ENCODE measurements around the gene TMEM17.
"Not testable (repeated sequence)": the region's sequence is repeated elsewhere in the genome, so short reads cannot be mapped to it uniquely, and the experiment has no call there.

DNA sequence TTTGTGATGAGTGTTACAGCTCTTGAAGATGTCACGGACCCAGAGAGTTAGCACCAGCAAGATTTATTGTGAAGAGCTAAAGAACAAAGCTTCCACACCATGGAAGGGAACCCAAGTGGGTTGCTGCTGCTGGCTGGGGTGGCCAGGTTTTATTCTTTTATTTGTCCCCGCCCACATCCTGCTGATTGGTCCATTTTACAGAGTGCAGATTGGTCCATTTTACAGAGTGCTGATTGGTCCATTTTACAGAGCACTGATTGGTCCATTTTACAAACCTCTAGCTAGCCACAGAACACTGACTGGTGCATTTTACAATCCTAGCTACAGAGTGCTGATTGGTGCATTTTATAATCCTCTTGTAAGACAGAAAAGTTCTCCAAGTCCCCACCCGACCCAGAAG, 29.5 kb upstream of the TMEM17 start:
- TF ChIP-seq, protein P1, sequence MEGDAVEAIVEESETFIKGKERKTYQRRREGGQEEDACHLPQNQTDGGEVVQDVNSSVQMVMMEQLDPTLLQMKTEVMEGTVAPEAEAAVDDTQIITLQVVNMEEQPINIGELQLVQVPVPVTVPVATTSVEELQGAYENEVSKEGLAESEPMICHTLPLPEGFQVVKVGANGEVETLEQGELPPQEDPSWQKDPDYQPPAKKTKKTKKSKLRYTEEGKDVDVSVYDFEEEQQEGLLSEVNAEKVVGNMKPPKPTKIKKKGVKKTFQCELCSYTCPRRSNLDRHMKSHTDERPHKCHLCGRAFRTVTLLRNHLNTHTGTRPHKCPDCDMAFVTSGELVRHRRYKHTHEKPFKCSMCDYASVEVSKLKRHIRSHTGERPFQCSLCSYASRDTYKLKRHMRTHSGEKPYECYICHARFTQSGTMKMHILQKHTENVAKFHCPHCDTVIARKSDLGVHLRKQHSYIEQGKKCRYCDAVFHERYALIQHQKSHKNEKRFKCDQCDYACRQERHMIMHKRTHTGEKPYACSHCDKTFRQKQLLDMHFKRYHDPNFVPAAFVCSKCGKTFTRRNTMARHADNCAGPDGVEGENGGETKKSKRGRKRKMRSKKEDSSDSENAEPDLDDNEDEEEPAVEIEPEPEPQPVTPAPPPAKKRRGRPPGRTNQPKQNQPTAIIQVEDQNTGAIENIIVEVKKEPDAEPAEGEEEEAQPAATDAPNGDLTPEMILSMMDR (IDR thresholded peaks at IDR 0.05), result not testable (repeated sequence)
- TF ChIP-seq POLR2A (IDR thresholded peaks at IDR 0.05), result not testable (repeated sequence)

Measured in heart left ventricle (tissue), 13 donors.